Renal cortex interstitium (tissue), 11 donors: Measurements from ENCODE around the gene PTAFR. TPM values are rescaled to one million over a fixed set of nuclear protein-coding genes. Genes with fewer than 3 reads are reported as not detected.
"Not testable (repeated sequence)": the region's sequence is repeated elsewhere in the genome, so short reads cannot be mapped to it uniquely, and the experiment has no call there.

Source experiments
- DNase-seq, 11 donors: peaks; one replicate each; pipeline ENCODE4 v3.0.0-alpha.2; 2013; ENCODE audit warnings: low read depth in 9 of 11, low spot score in 4 of 11; ENCODE audit errors: extremely low read depth in 1 of 11
- polyA plus RNA-seq, 3 donors: library from polyadenylated mRNA; unstranded; fragments of 120-200 nt; gene quantifications; one replicate each; pipeline ENCODE4 v1.2.1, GENCODE V29; 2013; ENCODE audit not compliant: insufficient read length in 3 of 3

PTAFR gene
- polyA plus RNA-seq, 3 donors, result 2.2 to 2.7 (median 2.6) TPM

DNA sequence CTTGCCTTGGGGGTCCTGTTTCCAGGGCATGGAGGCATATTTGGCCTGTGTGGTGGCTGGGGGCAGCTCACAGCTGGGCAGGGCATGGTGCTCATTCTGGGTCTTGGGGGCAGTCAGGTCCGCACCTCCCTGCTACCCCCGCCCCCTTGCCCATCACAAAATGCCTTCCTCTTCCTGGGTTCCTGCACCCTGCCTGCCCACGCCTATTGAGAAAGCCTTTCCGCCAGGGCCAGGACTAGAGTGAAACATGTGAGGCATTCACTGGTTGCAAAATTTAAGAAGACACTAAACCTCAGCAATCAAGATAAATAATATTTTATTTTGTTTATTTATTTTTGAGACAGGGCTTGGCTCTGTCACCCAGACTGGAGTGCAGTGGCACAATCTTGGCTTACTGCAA, 19.7 kb downstream of the PTAFR start:
- no peak for DNase-seq

GRCh38 chr1:28155628-28156027, 20.9 kb downstream of the PTAFR start:
- DNase-seq, result no peak

- DNase-seq, result no peak
Measured at GRCh38 chr1:28154078-28154594, 22.4 kb downstream of the PTAFR start.

- no peak for DNase-seq
Measured at GRCh38 chr1:28150125-28150780, 26.2 kb downstream of the PTAFR start.

GRCh38 chr1:28148880-28149195, 27.7 kb downstream of the PTAFR start:
- no peak for DNase-seq

- DNase-seq, result no peak
Measured at GRCh38 chr1:28147264-28148094, 29.0 kb downstream of the PTAFR start.

DNA sequence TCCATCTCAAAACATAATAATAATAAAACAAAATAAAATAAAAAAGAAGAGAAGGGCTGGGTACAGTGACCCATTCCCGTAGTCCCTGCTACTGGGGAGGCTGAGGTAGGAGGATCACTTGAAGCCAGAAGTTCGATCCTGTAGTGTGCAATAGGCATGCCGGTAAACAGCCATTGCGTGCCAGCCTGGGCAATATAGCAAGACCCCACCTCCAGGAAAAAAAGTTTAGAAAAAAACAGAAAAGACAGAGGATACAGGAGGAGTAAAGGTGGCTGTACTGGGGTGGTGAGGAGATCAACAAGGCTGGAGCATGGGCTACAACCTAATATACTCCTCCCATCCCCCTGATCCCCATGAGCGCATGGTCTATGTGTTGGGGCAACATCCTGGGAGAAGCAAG, 30.8 kb downstream of the PTAFR start:
- no peak for DNase-seq

DNA sequence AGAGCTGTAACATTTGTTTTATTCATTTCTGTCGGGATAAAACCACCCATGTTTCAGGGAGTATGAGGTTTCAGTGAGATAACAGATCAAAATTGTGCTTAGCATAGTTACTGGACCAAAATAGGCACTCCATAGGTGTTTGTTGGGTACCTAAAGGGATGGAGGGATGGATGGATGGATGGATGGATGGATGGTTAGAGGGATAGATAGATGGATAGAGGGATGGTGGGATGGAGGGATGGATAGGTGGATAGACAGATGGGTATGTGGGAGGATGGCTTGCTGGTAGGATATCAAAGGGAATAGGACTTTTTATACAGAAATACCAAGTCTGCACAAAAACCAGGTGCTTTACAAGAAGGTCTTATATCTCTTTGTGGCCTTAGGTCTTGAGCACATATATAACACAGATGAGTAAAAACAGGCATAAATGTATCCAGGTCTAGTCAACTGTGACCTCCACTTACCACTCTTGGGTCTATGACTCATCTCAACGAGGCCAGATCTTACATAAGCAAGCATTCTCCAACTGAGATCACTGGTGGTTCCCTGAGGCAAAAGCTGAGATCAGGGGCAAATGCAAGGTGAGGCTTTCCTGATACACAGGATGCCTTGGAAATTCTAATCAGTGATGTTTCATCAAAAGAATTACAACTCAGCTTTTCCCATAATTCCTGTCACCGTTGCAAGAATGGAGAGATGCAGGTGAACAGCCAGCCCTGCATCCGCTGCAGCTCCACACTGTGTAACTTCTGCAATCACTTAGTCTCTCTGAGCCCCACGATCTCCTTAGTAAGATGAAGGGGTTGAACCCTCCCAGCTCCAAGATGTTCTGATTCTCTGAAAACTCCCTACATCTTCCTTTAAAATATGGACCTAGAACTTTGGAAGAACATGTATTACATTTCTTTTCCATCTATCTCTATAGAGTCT, 32.0 kb downstream of the PTAFR start:
- DNase-seq, result no peak

- no peak for DNase-seq
Measured at GRCh38 chr1:28143496-28144202, 32.8 kb downstream of the PTAFR start.

GRCh38 chr1:28141685-28142084, 34.8 kb downstream of the PTAFR start:
- no peak for DNase-seq

- not testable (repeated sequence) for DNase-seq
Measured at GRCh38 chr1:28139866-28140265, 36.6 kb downstream of the PTAFR start.

DNA sequence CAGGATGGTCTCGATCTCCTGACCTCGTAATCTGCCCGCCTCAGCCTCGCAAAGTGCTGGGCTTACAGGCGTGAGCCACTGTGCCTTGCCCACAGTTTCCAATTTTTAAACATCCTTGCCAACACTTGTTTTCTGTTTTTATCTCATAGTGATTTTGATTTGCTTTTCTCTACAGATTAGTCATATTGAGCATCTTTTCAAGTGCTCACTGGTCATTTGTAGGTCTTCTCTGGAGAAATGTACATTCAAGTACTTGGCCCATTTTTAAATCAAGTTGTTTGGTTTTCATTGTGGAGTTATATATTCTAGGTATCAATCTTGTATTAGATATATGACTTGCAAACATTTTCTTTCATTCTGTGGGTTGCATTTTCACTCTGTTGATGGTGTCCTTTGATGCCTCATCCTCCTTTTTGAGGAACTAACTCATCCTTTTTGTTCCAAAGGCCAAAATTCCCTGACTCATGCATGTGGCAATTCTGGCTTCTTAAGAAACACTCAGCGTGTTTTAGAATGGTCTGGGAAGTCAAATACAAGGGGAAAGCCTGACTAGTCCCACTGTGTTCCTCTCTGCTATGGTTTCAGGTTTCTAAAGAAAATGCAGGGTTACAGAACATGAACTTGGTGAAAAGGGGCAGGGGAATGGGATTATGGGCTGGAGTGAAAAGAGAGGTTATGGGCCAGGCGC, 37.3 kb downstream of the PTAFR start:
- DNase-seq, result no peak

DNA sequence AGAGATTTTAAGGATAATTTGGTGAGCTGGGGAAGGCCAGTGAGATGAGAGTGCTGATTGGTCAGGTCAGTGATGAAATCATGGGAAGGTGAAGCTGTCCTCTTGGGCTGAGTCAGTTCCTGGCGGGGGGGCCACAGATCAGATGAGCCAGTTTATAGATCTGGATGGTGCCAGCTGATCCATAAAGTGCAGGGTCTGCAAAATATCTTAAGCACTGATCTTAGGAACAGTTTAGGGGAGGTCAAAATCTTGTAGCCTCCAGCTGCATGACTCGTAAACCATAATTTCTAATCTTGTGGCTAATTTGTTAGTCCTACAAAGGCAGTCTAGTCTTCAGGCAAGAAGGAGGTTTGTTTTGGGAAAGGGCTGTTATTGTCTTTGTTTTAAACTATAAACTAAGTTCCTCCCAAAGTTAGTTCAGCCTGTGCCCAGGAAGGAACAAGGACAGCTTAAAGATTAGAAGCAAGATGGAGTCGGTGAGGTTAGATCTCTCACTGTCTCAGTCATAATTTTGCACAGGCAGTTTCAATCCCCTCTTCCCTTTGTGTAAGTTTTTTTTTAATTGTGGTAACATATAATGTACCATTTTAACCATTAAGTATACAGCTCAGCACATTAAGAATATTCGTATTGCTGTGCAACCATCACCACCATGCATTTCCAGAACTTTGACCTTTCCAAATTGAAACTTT, 39.4 kb downstream of the PTAFR start:
- DNase-seq, result no peak

GRCh38 chr1:28136169-28136921, 40.1 kb downstream of the PTAFR start:
- DNase-seq, result no peak

DNA sequence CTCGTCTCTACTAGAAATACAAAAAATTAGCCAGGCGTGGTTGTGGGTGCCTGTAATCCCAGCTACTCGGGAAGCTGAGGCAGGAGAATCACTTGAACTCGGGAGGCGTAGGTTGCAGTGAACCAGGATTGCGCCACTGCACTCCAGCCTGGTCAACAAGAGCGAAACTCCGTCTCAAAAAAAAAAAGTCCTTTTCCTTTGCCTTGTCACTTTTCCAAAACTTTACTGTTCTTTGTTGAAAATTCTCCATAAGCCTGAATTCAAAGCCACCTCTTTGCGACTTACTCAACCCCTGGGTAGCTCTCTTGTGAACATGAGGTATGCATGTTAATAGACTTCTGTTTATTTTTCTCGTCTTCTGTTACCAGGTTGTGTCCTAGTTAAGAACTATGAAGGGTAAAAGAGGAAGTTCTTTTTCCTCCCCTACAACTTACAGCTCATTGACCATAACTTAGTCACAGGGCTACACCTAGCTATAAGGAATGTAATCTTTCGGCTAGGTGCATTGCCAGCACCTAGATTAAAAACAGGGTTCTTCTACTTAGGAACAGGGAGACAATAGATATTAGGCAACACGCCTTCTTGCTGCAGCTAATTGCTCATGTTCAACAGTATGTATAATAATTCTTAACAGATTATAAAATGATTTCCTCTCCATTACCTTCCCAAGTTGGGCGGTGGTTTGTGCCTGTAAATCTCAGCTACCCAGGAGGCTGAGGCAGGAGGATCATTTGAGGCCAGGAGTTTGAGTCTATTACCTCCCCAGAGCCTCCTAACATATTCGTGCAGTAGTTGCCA, 40.9 kb downstream of the PTAFR start:
- peak in 4 of 11 donors; percentile 21 to 43 (median 27) for DNase-seq

GRCh38 chr1:28134651-28135207, 41.8 kb downstream of the PTAFR start:
- DNase-seq, result no peak
